KMS-11 (cell line): Measurements from ENCODE around the gene DDX59.

Experiments
- H2AFZ ChIP-seq: fragments of 200-600 bp; sonication (generic); 2 replicates; pipeline ENCODE4 v1.6.1; 2016; ENCODE audit warnings: antibody characterized with exemption, mixed run types, low read depth
- H3K27ac ChIP-seq: fragments of 200-600 bp; sonication (generic); 2 replicates; pipeline ENCODE4 v1.6.1; 2016; ENCODE audit warnings: mild to moderate bottlenecking, mixed run types
- H3K27me3 ChIP-seq: fragments of 200-600 bp; sonication (generic); 2 replicates; pipeline ENCODE4 v1.6.1; 2017; ENCODE audit warnings: mild to moderate bottlenecking, low read depth, mixed run types, moderate library complexity; ENCODE audit not compliant: insufficient read depth
- H3K36me3 ChIP-seq: fragments of 200-600 bp; sonication (generic); 2 replicates; pipeline ENCODE4 v1.6.1; 2017; ENCODE audit warnings: mild to moderate bottlenecking, mixed run types; ENCODE audit not compliant: insufficient read depth
- H3K4me1 ChIP-seq: fragments of 200-600 bp; sonication (generic); 2 replicates; pipeline ENCODE4 v1.6.1; 2016; ENCODE audit warnings: mild to moderate bottlenecking, low read depth, mixed run types; ENCODE audit not compliant: poor library complexity, severe bottlenecking
- H3K4me2 ChIP-seq: fragments of 200-600 bp; sonication (generic); 2 replicates; pipeline ENCODE4 v1.7.0; 2016; ENCODE audit warnings: mild to moderate bottlenecking, mixed run types
- H3K4me3 ChIP-seq: fragments of 200-600 bp; sonication (generic); IDR thresholded peaks from 2 replicates; pipeline ENCODE4 v1.6.1; 2017; ENCODE audit warnings: low read depth, low read length, mixed read lengths; ENCODE audit not compliant: insufficient read depth
- H3K79me2 ChIP-seq: fragments of 200-600 bp; sonication (generic); 2 replicates; pipeline ENCODE4 v1.6.1; 2016; ENCODE audit warnings: low read depth, mixed run types; ENCODE audit not compliant: insufficient read depth
- H3K9ac ChIP-seq: fragments of 200-600 bp; sonication (generic); 2 replicates; pipeline ENCODE4 v1.6.1; 2016; ENCODE audit warnings: mild to moderate bottlenecking, mixed run types
- H4K20me1 ChIP-seq: fragments of 200-600 bp; sonication (generic); 2 replicates; pipeline ENCODE4 v1.6.1; 2016; ENCODE audit warnings: mild to moderate bottlenecking, mixed run types; ENCODE audit not compliant: insufficient read depth
- CTCF ChIP-seq: fragments of 200-600 bp; sonication (generic); conservative IDR thresholded peaks from 2 replicates; pipeline ENCODE4 v1.6.1; 2017; ENCODE audit warnings: low read depth, mild to moderate bottlenecking, antibody characterized with exemption, low read length, moderate library complexity, mixed read lengths

The DDX59 gene

GRCh38 chr1:200640373-200640962 lies 29.2 kb downstream of the DDX59 start:
- TF ChIP-seq CTCF, result no peak
- Histone ChIP-seq H3K79me2 (no peaks in the 10 kb centered on the region), H3K27ac (no peak overlapping the region), H3K4me2 (no peak overlapping the region), H3K9ac (no peak overlapping the region), H4K20me1 (no peaks in the 10 kb centered on the region), H3K36me3 (no peaks in the 10 kb centered on the region), H3K4me1 (no peaks in the 10 kb centered on the region), H3K4me3 (no peak overlapping the region), H2AFZ (no peak overlapping the region), H3K27me3 (no peaks in the 10 kb centered on the region)

- no peak overlapping the region for H3K27ac ChIP-seq
- no peak overlapping the region for H3K4me2 ChIP-seq
- no peaks in the 10 kb centered on the region for H3K4me1 ChIP-seq
- H3K9ac ChIP-seq, result no peak overlapping the region
- H3K36me3 ChIP-seq, result no peaks in the 10 kb centered on the region
- H3K4me3 ChIP-seq, result no peak overlapping the region
- H3K79me2 ChIP-seq, result no peaks in the 10 kb centered on the region
- no peaks in the 10 kb centered on the region for H3K27me3 ChIP-seq
- TF ChIP-seq CTCF, result no peak
- no peak overlapping the region for H2AFZ ChIP-seq
- no peaks in the 10 kb centered on the region for H4K20me1 ChIP-seq
Measured at GRCh38 chr1:200638073-200638472, 31.6 kb downstream of the DDX59 start.

- Histone ChIP-seq H3K4me2 (no peak overlapping the region), H3K9ac (no peak overlapping the region), H3K4me3 (no peak overlapping the region), H3K36me3 (no peaks in the 10 kb centered on the region), H3K4me1 (no peaks in the 10 kb centered on the region), H2AFZ (no peak overlapping the region), H4K20me1 (no peaks in the 10 kb centered on the region), H3K27ac (no peak overlapping the region), H3K79me2 (no peaks in the 10 kb centered on the region), H3K27me3 (no peaks in the 10 kb centered on the region)
- no peak for TF ChIP-seq CTCF
Measured at GRCh38 chr1:200636681-200637080, 33.0 kb downstream of the DDX59 start.

- H3K4me3 ChIP-seq, result no peak overlapping the region
- H4K20me1 ChIP-seq, result no peaks in the 10 kb centered on the region
- no peaks in the 10 kb centered on the region for H3K79me2 ChIP-seq
- H3K27me3 ChIP-seq, result no peaks in the 10 kb centered on the region
- no peaks in the 10 kb centered on the region for H3K36me3 ChIP-seq
- no peak overlapping the region for H3K4me2 ChIP-seq
- peak; percentile 56 for TF ChIP-seq CTCF
- H2AFZ ChIP-seq, result no peak overlapping the region
- no peak overlapping the region for H3K9ac ChIP-seq
- no peak overlapping the region for H3K27ac ChIP-seq
- H3K4me1 ChIP-seq, result peaks cover 1% of the 10 kb centered on the region
Measured at GRCh38 chr1:200634261-200635122, 35.2 kb downstream of the DDX59 start.
